Stimulated activated CD8-positive, alpha-beta memory T cell treated with anti-CD3 and anti-CD28 coated beads, Interleukin-4, amount 100 ng/mL, for 1 hour (primary cell): ENCODE data around the gene PPP1R8.
"Not testable (repeated sequence)": the region's sequence is repeated elsewhere in the genome, so short reads cannot be mapped to it uniquely, and the experiment has no call there.

Experiments
- DNase-seq, 2 donors: peaks; one replicate each; pipeline ENCODE4 v3.0.0-alpha.2; 2020; ENCODE audit warnings: low read depth in 2 of 2, low spot score in 1 of 2

Gene PPP1R8

GRCh38 chr1:27830621-27831440, at the start of gene PPP1R8:
TSS of gene PPP1R8 (plus strand) at chr1:27830782. CDS start at chr1:27830836, 54 bp downstream.
- peak; percentile 67 to 76 for DNase-seq

DNA sequence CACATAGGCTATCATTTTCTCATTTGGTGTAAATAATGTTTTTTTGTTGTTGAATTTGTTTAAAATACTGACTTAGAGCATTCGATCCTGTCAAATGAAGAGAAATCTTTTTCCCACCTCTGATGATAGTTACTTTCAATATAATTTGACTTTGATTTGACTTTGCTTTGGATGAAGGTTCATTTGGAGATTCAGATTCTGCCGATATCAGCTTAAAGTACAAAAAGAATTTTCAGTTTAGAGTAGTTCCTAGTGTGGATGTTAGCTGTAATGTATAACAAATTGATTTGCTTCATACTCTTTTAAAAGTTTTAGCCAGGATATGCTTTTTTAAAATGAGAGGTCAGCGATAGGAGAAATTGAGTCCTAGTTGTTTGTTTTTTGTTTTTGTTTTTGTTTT, 47.6 kb upstream of the PPP1R8 start:
- no peak for DNase-seq

GRCh38 chr1:27784700-27785099, 45.9 kb upstream of the PPP1R8 start:
- no peak for DNase-seq

DNA sequence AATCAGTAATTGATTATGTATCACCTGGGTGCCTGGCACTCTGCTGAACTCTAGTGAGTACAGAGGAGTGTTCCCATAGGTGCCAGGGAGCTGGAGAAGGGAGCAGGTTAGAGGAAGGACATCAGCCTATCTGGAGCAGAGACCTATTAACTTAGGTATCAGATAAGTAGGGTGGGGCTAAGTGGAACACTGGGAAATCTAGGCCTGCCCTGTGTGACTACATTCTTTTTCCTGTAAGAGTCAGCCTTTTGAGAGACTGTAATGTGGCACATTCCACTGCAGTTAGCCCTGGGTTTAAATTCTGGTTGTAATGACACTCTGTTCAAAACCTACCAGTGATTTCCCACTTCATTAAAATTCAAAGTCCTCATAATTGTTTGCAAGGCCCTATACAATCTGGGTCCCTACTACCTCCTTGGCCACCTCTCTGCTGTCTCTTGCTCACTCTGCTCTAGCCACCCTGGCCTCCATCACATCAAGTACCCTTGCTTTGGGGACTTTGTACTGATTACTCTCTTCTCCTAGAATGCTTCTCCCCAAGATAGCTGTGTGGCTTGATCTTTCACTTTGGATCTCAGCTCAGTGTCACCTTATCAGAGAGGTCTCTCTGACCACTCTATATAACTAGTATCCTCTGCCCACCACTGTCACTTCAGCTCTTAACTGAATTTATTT, 44.7 kb upstream of the PPP1R8 start:
- DNase-seq: no peak

DNA sequence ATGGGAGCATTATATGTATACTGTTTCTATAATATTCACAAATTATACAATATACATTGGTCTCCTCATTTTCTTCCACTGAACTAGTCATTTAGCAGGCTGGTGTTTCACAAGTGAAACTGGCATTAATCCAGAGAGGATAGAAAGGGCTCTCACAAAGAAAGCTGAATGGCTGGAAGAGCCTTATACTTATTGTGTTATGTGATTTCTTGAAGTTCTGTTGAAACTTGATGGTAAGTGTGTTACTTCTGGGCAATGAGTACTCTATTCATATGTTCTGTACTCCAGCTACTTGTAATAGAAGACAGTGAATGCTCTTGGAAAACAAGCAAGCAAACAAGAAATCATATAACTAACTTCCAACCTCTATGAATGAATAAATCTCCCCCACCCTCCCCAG, 42.7 kb upstream of the PPP1R8 start:
- no peak for DNase-seq

DNA sequence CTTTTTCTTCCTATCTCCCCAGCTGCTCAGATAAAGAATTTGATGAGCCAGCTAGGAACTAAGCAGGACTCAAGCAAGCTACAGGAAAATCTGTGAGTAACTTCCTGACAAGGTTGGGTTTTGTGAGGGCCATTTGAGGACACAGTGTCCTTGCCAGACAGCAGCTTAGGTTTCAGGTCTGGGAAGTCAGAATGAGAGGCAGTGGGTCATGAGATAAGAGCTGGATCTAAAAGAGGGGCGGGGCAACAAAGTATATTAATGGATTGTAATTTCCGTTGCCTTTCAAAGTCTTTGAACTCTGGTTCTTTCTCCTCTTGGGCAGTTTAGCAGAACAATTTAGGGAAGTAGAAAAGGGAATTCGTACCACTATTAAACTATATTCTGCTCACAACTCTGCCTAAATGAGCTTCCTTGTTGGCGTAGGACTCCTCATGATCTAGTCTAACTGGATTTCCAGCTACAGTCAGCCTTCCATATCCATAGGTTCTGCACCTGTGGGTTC, 41.0 kb upstream of the PPP1R8 start:
- no peak for DNase-seq

DNA sequence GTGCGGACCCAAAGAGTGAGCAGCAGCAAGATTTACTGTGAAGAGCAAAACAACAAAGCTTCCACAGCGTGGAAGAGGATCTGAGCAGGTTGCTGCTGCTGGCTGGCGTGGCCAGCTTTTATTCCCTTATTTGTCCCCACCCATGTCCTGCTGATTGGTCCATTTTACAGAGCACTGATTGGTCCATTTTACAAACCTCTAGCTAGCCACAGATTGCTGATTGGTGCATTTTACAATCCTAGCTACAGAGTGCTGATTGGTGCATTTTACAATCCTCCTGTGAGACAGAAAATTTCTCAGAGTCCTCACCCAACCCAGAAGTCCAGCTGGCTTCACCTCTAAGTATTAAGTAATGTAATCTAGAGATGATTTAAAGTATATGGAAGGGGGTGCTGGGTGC, 40.3 kb upstream of the PPP1R8 start:
- not testable (repeated sequence) for DNase-seq

- DNase-seq: no peak
Observed at GRCh38 chr1:27795601-27796000, 35.0 kb upstream of the PPP1R8 start.

GRCh38 chr1:27804791-27805190, 25.8 kb upstream of the PPP1R8 start:
- DNase-seq: no peak

DNA sequence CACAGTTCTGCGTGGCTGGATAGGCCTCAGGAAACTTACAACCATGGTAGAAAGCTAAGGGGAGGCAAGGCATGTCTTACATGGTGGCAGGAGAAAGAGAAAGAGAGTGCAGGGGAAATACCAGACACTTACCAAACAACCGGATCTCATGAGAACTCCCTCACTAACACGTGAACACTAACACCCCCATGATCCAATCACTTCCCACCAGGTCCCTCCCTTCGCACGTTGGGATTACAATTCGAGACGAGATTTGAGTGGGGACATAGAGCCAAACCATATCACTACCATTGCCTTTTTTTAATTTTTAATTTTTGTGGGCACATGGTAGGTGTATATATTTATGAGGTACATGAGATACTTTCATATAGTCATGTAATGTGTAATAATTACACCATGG, 23.8 kb upstream of the PPP1R8 start:
- DNase-seq: no peak

DNA sequence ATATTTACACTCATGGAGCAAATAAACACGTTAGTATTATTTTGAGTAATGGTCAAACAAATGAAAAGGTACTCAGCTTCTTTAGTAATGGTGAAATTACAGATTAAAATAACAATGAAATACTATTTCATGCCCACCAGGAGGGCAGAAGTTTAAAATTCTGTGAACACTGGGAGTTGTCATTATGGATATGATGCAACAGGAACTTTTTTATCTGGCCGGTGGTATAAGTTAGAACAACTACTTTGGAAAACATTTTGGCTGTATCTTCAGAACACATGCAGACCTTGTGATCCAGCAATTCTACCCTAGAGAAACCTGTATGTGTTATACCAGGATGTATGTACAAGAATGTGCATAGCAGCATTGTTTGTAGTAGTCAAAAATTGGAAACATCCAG, 23.2 kb upstream of the PPP1R8 start:
- no peak for DNase-seq

DNA sequence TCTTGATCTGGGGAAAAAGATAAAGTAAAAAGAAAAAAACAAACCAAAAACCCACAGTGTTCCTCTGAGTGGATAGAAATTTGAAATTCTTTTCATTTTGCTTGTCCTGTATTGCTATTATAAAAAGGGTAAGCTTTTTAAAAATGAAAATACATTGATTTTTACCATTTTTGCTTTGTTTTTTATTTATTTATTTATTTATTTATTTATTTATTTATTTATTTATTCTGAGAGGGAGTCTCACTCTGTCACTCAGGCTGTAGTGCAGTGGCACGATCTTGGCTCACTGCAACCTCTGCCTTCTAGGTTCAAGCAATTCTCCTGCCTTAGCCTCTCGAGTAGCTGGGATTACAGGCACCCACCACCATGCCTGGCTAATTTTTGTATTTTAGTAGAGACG, 22.5 kb upstream of the PPP1R8 start:
- not testable (repeated sequence) for DNase-seq

DNA sequence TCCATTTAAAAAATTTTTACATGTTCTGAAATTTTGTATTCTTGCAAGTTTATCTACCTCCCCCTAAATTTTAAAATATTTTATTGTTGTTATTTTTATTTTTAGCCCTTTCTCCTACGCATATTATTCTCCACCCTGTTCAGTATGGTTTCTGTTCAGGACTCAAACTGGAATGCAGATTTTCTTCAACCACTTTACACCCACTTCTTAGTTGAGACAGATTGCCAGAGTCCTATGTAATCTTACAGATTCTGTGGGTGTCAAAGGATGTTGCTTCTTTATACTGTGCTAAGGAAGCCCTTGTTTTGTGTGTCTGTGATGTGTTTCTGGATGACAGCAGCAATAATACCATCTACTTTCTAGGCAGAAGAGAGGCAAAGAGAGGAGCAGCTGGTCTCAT, 20.7 kb upstream of the PPP1R8 start:
- no peak for DNase-seq

GRCh38 chr1:27811741-27812500, 18.7 kb upstream of the PPP1R8 start:
- no peak for DNase-seq

GRCh38 chr1:27816921-27817630, 13.5 kb upstream of the PPP1R8 start:
- DNase-seq: no peak

DNA sequence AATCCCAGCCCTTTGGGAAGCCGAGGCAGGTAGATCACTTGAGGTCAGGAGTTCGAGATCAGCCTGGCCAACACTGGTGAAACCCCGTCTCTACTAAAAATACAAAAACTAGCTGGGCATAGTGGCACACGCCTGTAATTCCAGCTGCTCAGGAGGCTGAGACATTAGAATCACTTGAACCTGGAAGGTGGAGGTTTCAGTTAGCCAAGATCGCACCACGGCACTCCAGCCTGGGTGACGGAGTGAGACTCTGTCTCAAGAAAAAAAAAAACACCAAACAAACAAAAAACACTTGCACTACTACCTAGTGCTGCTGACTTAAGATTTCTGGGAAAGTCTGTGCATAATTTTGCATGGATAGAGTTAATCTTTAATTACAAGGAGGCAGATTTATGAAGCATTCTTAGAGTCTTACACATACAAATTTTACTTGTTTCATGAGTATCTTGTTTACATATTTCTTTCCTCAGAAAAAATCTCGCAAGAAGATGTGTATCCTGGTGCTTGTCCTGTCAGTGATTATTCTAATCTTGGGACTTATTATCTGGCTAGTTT, 8.7 kb upstream of the PPP1R8 start:
- DNase-seq: no peak

DNA sequence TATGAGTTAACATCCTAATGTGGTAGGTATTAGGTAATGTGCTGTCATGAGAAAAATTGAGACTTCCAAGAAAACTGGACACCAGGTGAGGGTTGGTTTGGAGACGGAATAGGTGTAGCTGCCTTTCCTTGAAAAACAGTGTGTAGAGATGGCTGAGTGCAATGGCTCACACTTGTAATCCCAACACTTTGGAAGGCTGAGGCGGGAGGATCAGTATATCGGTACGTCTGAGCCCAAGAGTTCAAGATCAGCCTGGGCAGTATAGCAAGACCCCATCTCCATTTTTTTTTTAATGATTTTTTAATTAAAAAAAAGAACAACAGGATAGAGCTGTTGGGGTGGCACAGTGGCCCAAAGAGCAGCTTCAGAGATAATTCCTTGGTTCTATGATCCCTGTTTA, 6.8 kb upstream of the PPP1R8 start:
- no peak for DNase-seq

GRCh38 chr1:27824411-27824810, 6.2 kb upstream of the PPP1R8 start:
- DNase-seq: no peak

DNA sequence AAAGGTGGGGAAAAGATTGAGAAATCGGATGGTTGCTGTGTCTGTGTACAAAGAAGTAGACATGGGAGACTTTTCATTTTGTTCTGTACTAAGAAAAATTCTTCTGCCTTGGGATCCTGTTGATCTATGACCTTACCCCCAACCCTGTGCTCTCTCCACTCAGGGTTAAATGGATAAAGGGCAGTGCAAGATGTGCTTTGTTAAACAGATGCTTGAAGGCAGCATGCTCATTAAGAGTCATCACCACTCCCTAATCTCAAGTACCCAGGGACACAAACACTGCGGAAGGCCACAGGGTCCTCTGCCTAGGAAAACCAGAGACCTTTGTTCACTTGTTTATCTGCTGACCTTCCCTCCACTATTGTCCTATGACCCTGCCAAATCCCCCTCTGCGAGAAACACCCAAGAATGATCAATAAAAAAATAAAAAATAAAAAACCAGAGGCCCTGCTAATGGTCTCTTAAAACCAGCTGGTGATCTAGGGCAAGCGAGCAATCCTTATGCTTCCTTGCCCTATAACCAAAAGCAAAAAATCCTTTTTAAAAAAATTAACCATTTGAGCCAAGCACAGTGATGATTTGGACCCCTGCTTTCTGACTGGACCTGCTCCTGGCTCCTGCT, 1.1 kb upstream of the PPP1R8 start:
- DNase-seq: not testable (repeated sequence)
